ENCODE results near the gene DMBX1. TPM values are rescaled to one million over a fixed set of nuclear protein-coding genes. Genes with fewer than 3 reads are reported as not detected.

The DMBX1 gene
- polyA plus RNA-seq, 1 of the 3 experiments (the other 2 are of a cell fraction) = not detected

DNA sequence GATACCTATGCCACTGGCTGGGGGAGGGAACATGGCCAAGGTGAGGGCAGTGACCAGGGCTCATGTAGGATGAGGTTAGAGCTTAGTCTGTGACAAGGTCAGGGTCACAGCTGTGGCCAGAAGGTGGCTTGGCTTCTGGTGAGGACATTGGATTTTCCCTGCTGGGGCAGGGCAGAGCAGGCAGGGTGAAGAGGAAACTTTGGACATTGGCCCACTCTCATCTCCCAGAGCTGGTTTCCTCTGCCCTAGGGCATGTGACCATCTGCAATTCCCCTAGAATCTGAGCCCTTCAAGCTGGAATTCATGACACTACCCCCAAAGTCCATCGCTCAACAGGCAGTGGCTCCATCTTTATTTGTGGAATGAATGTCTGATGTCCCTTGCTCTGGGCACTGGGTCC, 5.3 kb downstream of the DMBX1 start (continued):
- TF ChIP-seq FOXJ3 (CRISPR knock-in tag; IDR thresholded peaks at IDR 0.05) (no peak), ELF1 (IDR thresholded peaks at IDR 0.05) (no peak), TCF12 (IDR thresholded peaks at IDR 0.05) (no peak), GABPA (IDR thresholded peaks at IDR 0.05; ENCODE audit: low read depth) (no peak), YY1 (IDR thresholded peaks at IDR 0.05; ENCODE audit: low read depth) (no peak), MEF2A (IDR thresholded peaks at IDR 0.05; ENCODE audit: borderline replicate concordance, low read depth) (no peak), FOXM1 (IDR thresholded peaks at IDR 0.05; ENCODE audit: low read depth) (no peak), RXRA (IDR thresholded peaks at IDR 0.05; ENCODE audit: borderline replicate concordance, low read depth) (no peak)
- TF ChIP-seq, protein P1, sequence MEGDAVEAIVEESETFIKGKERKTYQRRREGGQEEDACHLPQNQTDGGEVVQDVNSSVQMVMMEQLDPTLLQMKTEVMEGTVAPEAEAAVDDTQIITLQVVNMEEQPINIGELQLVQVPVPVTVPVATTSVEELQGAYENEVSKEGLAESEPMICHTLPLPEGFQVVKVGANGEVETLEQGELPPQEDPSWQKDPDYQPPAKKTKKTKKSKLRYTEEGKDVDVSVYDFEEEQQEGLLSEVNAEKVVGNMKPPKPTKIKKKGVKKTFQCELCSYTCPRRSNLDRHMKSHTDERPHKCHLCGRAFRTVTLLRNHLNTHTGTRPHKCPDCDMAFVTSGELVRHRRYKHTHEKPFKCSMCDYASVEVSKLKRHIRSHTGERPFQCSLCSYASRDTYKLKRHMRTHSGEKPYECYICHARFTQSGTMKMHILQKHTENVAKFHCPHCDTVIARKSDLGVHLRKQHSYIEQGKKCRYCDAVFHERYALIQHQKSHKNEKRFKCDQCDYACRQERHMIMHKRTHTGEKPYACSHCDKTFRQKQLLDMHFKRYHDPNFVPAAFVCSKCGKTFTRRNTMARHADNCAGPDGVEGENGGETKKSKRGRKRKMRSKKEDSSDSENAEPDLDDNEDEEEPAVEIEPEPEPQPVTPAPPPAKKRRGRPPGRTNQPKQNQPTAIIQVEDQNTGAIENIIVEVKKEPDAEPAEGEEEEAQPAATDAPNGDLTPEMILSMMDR (IDR thresholded peaks at IDR 0.05) = no peak

DNA sequence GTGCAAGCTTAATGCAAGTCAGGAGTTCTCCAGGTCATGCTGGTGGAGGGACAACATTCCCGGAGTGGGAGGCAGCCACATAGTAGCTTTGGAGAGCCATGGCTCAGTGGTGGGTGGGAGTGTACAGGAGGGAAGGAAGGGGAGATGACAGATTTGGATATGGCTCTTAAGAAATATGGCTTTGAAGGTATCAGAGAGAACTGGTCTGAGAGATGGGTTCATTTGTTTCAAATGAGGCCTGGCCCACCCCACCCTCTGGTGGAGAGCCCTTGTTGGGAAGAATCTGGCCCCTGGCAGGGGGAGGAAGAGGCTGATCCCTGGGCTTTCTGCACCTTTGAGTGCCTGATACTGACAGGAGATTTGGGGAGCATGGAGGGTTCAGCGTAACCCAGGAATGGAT, 6.1 kb downstream of the DMBX1 start:
- no peaks in the 10 kb centered on the region for H3K4me1 ChIP-seq (ENCODE audit: control insufficient read depth in 1 of 2, insufficient read depth in 2 of 2, low read depth in 1 of 2, low read length in 1 of 2)

More for the DNA sequence above, 6.1 kb downstream of the DMBX1 start:
- Histone ChIP-seq H3K4me3 (ENCODE audit: low read depth in 2 of 2, low read length in 1 of 2) (no peak overlapping the region), H3F3A (replicated peaks; ENCODE audit: insufficient read depth) (no peaks in the 10 kb centered on the region), H3K36me3 (replicated peaks in 1 of 2; ENCODE audit: control insufficient read depth in 1 of 2, insufficient read depth in 2 of 2, low read length in 1 of 2) (no peaks in the 10 kb centered on the region), H3K27me3 (ENCODE audit: insufficient read depth) (peaks cover 25% of the 10 kb centered on the region), H3K4me2 (no peak overlapping the region), H3K27ac (ENCODE audit: low read depth in 2 of 2, low read length in 1 of 2) (no peak overlapping the region), H3K9me3 (no peaks in the 10 kb centered on the region), H3K9ac (no peak overlapping the region), H3K9me2 (no peaks in the 10 kb centered on the region), H3K79me2 (ENCODE audit: insufficient read depth) (no peaks in the 10 kb centered on the region), H4K20me1 (ENCODE audit: insufficient read depth) (0 out of 2 replicates have a peak, but pooled peaks cover 6% of the 10 kb centered on the region), H2AFZ (ENCODE audit: low read depth) (no peak overlapping the region)
- no peak for DNase-seq
- no peak for TF ChIP-seq ELF1 (IDR thresholded peaks at IDR 0.05)
- TF ChIP-seq, protein P2, sequence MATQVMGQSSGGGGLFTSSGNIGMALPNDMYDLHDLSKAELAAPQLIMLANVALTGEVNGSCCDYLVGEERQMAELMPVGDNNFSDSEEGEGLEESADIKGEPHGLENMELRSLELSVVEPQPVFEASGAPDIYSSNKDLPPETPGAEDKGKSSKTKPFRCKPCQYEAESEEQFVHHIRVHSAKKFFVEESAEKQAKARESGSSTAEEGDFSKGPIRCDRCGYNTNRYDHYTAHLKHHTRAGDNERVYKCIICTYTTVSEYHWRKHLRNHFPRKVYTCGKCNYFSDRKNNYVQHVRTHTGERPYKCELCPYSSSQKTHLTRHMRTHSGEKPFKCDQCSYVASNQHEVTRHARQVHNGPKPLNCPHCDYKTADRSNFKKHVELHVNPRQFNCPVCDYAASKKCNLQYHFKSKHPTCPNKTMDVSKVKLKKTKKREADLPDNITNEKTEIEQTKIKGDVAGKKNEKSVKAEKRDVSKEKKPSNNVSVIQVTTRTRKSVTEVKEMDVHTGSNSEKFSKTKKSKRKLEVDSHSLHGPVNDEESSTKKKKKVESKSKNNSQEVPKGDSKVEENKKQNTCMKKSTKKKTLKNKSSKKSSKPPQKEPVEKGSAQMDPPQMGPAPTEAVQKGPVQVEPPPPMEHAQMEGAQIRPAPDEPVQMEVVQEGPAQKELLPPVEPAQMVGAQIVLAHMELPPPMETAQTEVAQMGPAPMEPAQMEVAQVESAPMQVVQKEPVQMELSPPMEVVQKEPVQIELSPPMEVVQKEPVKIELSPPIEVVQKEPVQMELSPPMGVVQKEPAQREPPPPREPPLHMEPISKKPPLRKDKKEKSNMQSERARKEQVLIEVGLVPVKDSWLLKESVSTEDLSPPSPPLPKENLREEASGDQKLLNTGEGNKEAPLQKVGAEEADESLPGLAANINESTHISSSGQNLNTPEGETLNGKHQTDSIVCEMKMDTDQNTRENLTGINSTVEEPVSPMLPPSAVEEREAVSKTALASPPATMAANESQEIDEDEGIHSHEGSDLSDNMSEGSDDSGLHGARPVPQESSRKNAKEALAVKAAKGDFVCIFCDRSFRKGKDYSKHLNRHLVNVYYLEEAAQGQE (IDR thresholded peaks at IDR 0.05; ENCODE audit: low read depth, low read length) = no peak
- no peak for TF ChIP-seq JUND (IDR thresholded peaks at IDR 0.05)
- TF ChIP-seq, protein P3, sequence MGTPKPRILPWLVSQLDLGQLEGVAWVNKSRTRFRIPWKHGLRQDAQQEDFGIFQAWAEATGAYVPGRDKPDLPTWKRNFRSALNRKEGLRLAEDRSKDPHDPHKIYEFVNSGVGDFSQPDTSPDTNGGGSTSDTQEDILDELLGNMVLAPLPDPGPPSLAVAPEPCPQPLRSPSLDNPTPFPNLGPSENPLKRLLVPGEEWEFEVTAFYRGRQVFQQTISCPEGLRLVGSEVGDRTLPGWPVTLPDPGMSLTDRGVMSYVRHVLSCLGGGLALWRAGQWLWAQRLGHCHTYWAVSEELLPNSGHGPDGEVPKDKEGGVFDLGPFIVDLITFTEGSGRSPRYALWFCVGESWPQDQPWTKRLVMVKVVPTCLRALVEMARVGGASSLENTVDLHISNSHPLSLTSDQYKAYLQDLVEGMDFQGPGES (IDR thresholded peaks at IDR 0.05; ENCODE audit: low read depth, low read length) = no peak
- ChIA-PET POLR2A (no interaction called here), CTCF (interaction anchor here (1.3 to 4.7 kb wide), 4 partner anchors 18 to 49 kb away, joined by 4 to 23 read pairs (median 13); no protein-coding TSS in a partner anchor)
- WGBS (ENCODE audit: low lambda C conversion rate) = 75% methylated on average over 2 of the region's 2 CpGs
